Endodermal cell (in vitro differentiated cells): Measurements from ENCODE around the gene TMSB4X. TPM values are rescaled to one million over a fixed set of nuclear protein-coding genes. Genes with fewer than 3 reads are reported as not detected.

Experiments
- DNase-seq: peaks from one replicate; pipeline ENCODE4 v3.0.0-alpha.2; 2017
- H3K27ac ChIP-seq: 2 replicates; pipeline ENCODE4 v1.5.1; 2013; ENCODE audit warnings: mild to moderate bottlenecking, low read depth, low read length, moderate library complexity
- H3K27me3 ChIP-seq: 2 replicates; pipeline ENCODE4 v1.6.1; 2013; ENCODE audit warnings: mild to moderate bottlenecking, low read length, moderate library complexity; ENCODE audit not compliant: insufficient read depth, control insufficient read depth, poor library complexity, severe bottlenecking
- H3K36me3 ChIP-seq: 2 replicates; pipeline ENCODE4 v1.7.0; 2013; ENCODE audit warnings: mild to moderate bottlenecking, low read length, moderate library complexity; ENCODE audit not compliant: control insufficient read depth, insufficient read depth
- H3K4me1 ChIP-seq: one replicate; pipeline ENCODE4 v1.7.0; 2013; ENCODE audit warnings: low read length; ENCODE audit not compliant: control insufficient read depth, insufficient read depth
- H3K4me3 ChIP-seq: 2 replicates; pipeline ENCODE4 v1.5.1; 2013; ENCODE audit warnings: mild to moderate bottlenecking, low read length, moderate library complexity
- H3K9ac ChIP-seq: 2 replicates; pipeline ENCODE4 v1.6.1; 2013; ENCODE audit warnings: mild to moderate bottlenecking, low read length, moderate library complexity; ENCODE audit not compliant: poor library complexity, severe bottlenecking; ENCODE audit errors: extremely low read depth
- H3K9me3 ChIP-seq: 2 replicates; pipeline ENCODE4 v1.6.1; 2013; ENCODE audit warnings: mild to moderate bottlenecking, low read length, moderate library complexity; ENCODE audit not compliant: control insufficient read depth
- H3K27ac Mint-ChIP-seq: 2 replicates; pipeline ENCODE4 v1.8.0; 2020; ENCODE audit warnings: mixed read lengths
- H3K27me3 Mint-ChIP-seq: 2 replicates; pipeline ENCODE4 v1.8.0; 2021; ENCODE audit warnings: mild to moderate bottlenecking, mixed read lengths; ENCODE audit not compliant: insufficient read depth
- H3K36me3 Mint-ChIP-seq: 2 replicates; pipeline ENCODE4 v1.8.0; 2020; ENCODE audit warnings: low read depth, mixed read lengths
- H3K4me1 Mint-ChIP-seq: 2 replicates; pipeline ENCODE4 v1.8.0; 2020; ENCODE audit warnings: mixed read lengths
- H3K4me3 Mint-ChIP-seq: 2 replicates; pipeline ENCODE4 v1.8.0; 2020; ENCODE audit warnings: mild to moderate bottlenecking, moderate library complexity, mixed read lengths
- H3K9me3 Mint-ChIP-seq: 2 replicates; pipeline ENCODE4 v1.8.0; 2020; ENCODE audit warnings: mild to moderate bottlenecking, mixed read lengths
- WGBS, 2 experiments: methylation state at CpG; one replicate each; pipeline versions ENCODE4 v1.1.5 to v1.1.7; 2013; ENCODE audit warnings: missing lambda C conversion rate in 2 of 2, mixed read lengths in 1 of 2; ENCODE audit not compliant: insufficient coverage in 1 of 2, insufficient read length in 1 of 2; 5-methylcytosine and 5-hydroxymethylcytosine counted together
- total RNA-seq, 2 donors: library from RNA; stranded (reverse); fragmentation: NEBNext Ultra II Directional in 1 of 2; extraction: Animal tissue kit (Norgen Biotek cat#: 25700) in 1 of 2; gene quantifications; 2 replicates in 1 of 2; 3 replicates in 1 of 2; pipeline ENCODE4 v1.2.1, GENCODE V29; 2021
- TF ChIP-seq, protein P1 (sequence below): fragments of 200-600 bp; sonication (generic); conservative IDR thresholded peaks from 2 replicates; pipeline ENCODE4 v1.5.0; 2021; ENCODE audit warnings: antibody characterized with exemption, mild to moderate bottlenecking

The TMSB4X gene
- total RNA-seq, 2 donors from 2014 or later: 1,539 to 2,456 TPM

DNA sequence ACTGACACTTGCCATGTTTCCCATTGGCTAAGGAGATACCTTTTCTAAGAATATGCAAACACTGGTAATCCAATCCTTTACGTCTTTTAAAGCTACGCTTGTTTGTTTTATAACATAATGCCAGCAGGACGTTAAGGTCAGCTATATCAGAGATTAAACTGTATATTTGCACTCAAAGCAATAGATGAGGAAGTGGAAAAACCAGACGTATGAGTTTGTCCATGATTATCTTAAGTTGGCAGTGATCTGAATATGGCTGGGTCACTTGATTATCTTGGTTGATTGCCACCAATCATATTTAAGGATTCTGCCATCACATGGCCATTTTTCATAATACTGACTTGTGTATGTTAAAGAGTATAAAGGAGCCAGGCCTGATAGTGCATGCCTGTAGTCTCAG is 19.4 kb downstream of the TMSB4X start:
- Histone ChIP-seq H3K36me3 (no peaks in the 10 kb centered on the region), H3K9me3 (no peaks in the 10 kb centered on the region), H3K4me3 (no peak overlapping the region), H3K9ac (no peak overlapping the region), H3K27me3 (no peaks in the 10 kb centered on the region), H3K27ac (no peak overlapping the region), H3K4me1 (no peaks in the 10 kb centered on the region)
- Mint-ChIP-seq H3K27ac (no peak overlapping the region), H3K36me3 (no peaks in the 10 kb centered on the region), H3K4me3 (no peak overlapping the region), H3K9me3 (peaks cover 45% of the 10 kb centered on the region), H3K4me1 (peaks cover 9% of the 10 kb centered on the region), H3K27me3 (peaks cover 1% of the 10 kb centered on the region)
- no peak for DNase-seq
- TF ChIP-seq, protein P1, sequence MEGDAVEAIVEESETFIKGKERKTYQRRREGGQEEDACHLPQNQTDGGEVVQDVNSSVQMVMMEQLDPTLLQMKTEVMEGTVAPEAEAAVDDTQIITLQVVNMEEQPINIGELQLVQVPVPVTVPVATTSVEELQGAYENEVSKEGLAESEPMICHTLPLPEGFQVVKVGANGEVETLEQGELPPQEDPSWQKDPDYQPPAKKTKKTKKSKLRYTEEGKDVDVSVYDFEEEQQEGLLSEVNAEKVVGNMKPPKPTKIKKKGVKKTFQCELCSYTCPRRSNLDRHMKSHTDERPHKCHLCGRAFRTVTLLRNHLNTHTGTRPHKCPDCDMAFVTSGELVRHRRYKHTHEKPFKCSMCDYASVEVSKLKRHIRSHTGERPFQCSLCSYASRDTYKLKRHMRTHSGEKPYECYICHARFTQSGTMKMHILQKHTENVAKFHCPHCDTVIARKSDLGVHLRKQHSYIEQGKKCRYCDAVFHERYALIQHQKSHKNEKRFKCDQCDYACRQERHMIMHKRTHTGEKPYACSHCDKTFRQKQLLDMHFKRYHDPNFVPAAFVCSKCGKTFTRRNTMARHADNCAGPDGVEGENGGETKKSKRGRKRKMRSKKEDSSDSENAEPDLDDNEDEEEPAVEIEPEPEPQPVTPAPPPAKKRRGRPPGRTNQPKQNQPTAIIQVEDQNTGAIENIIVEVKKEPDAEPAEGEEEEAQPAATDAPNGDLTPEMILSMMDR: no peak
- WGBS, 2 experiments: 86 to 100% methylated on average over 1 to 4 of the region's 4 CpGs

DNA sequence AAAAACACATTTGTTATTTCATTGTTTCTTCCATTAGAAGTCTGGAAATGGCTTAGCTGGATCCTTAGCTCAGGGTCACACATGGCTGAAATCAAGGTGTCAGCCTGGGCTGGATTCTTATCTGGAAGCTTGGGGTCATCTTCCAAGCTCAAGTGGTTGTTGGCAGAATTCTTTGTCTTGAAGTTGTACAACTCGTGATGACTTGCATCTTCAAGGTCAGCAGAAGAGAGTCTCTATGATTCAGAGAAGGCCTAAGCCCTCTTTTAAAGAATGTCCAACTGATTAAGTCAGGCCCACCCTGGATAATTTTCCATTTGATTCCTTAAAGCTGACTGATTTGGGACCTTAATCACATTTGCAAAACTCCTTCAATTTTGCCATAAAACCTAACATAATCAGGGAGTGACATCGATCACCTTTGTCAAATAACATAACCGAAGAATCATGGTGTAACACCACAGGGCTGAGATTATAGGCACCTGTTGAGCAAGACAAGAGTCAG is 22.1 kb downstream of the TMSB4X start:
- H3K27ac Mint-ChIP-seq: no peak overlapping the region
- Histone ChIP-seq H3K9ac (no peak overlapping the region), H3K27ac (no peak overlapping the region), H3K9me3 (no peaks in the 10 kb centered on the region), H3K36me3 (no peaks in the 10 kb centered on the region), H3K27me3 (no peaks in the 10 kb centered on the region), H3K4me1 (no peaks in the 10 kb centered on the region), H3K4me3 (no peak overlapping the region)
- no peak for DNase-seq
- 83 to 95% methylated on average over 1 to 3 of the region's 3 CpGs for WGBS, 2 experiments
- no peaks in the 10 kb centered on the region for H3K36me3 Mint-ChIP-seq
- TF ChIP-seq, protein P1: no peak
- H3K9me3 Mint-ChIP-seq: peaks cover 50% of the 10 kb centered on the region
- H3K4me1 Mint-ChIP-seq: peaks cover 13% of the 10 kb centered on the region
- no peaks in the 10 kb centered on the region for H3K27me3 Mint-ChIP-seq
- no peak overlapping the region for H3K4me3 Mint-ChIP-seq

DNA sequence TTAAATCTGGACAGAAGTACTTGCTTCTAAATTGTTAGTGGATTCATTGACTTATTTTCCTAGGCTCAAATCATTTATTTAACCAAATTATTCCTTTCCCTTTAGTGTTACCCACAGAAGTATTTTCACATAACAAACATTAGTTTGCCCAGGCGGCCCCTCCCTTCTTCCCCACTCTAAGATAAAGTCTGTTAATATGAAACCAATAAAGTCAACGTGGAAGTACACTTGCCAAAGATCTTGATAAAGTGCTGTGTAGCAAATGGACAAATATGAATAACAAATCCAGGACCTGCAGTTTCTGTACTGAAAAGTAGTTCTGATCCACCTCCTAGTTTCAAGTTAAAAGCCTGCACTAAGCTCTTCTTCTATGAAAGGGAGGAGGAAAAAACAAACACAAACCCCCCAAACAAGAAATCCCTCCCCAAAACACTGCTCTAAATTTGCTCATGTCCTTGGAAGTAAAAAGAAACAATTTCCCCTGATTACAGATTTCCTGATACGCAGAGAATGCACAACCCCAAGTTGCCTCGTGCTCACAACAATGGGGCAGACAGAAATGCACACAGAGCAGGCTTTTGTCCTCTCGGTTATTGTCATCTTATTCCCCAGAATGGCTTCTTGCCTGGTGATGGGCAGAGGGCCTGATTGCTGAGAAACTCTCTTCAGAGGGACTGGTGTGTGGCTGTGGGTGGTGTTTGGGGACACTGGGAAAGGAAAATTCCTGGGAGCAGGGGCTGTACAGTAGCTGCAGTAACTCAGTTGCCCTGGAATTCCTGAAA is 23.2 kb downstream of the TMSB4X start:
- Mint-ChIP-seq H3K4me3 (no peak overlapping the region), H3K4me1 (peaks cover 13% of the 10 kb centered on the region), H3K36me3 (no peaks in the 10 kb centered on the region), H3K27ac (no peak overlapping the region), H3K9me3 (peaks cover 45% of the 10 kb centered on the region), H3K27me3 (no peaks in the 10 kb centered on the region)
- Histone ChIP-seq H3K9ac (no peak overlapping the region), H3K27me3 (no peaks in the 10 kb centered on the region), H3K4me3 (no peak overlapping the region), H3K27ac (peak overlapping the region; percentile 21), H3K9me3 (no peaks in the 10 kb centered on the region), H3K36me3 (no peaks in the 10 kb centered on the region), H3K4me1 (no peaks in the 10 kb centered on the region)
- TF ChIP-seq, protein P1: no peak
- DNase-seq: no peak
- WGBS, 2 experiments: 60 to 63% methylated on average over 1 to 5 of the region's 5 CpGs
